D721Med (cell line): ENCODE data around the gene ADO.

Experiments
- DNase-seq: peaks from one replicate; pipeline ENCODE4 v3.0.0; 2011; ENCODE audit warnings: low spot score; ENCODE audit not compliant: insufficient read length
- FAIRE-seq: peaks from 2 replicates; lab custom pipeline; 2011; peaks lifted over from hg19 to GRCh38; lab: Jason Lieb, UNC
- CTCF ChIP-seq: IDR thresholded peaks from 2 replicates; pipeline ENCODE4 v1.5.1; 2012; ENCODE audit warnings: mild to moderate bottlenecking, control low read depth; ENCODE audit not compliant: insufficient read depth; ENCODE audit errors: missing control alignments

The ADO gene

GRCh38 chr10:62819141-62819920 is 14.8 kb downstream of the ADO start:
- FAIRE-seq = no peak
- no peak for DNase-seq

GRCh38 chr10:62820586-62820985 is 16.1 kb downstream of the ADO start:
- TF ChIP-seq CTCF = no peak
- FAIRE-seq (no peak), DNase-seq (no peak)

More at GRCh38 chr10:62819141-62819920, 14.8 kb downstream of the ADO start:
- no peak for TF ChIP-seq CTCF

- no peak for TF ChIP-seq CTCF
These were observed 21.8 kb downstream of the ADO start for GRCh38 chr10:62826273-62826672.

GRCh38 chr10:62829622-62830021 is 25.1 kb downstream of the ADO start:
- FAIRE-seq = no peak
- DNase-seq = no peak
- no peak for TF ChIP-seq CTCF

More at GRCh38 chr10:62826273-62826672, 21.8 kb downstream of the ADO start:
- DNase-seq = no peak
- FAIRE-seq = no peak

GRCh38 chr10:62830679-62831078 is 26.2 kb downstream of the ADO start:
- TF ChIP-seq CTCF = no peak
- no peak for FAIRE-seq
- DNase-seq = no peak

GRCh38 chr10:62831346-62831745 is 26.8 kb downstream of the ADO start:
- TF ChIP-seq CTCF = no peak
- no peak for DNase-seq
- no peak for FAIRE-seq

- FAIRE-seq (no peak), DNase-seq (no peak)
- no peak for TF ChIP-seq CTCF
These were observed 35.1 kb downstream of the ADO start for GRCh38 chr10:62839590-62839989.
